ENCODE data around the gene C2CD5. TPM values are rescaled to one million over a fixed set of nuclear protein-coding genes. Genes with fewer than 3 reads are reported as not detected.
"Not testable (repeated sequence)": the region's sequence is repeated elsewhere in the genome, so short reads cannot be mapped to it uniquely, and the experiment has no call there.

The C2CD5 gene
- total and polyA plus RNA-seq, 9 donors, result 19.6 to 41.3 (median 32.9) TPM

DNA sequence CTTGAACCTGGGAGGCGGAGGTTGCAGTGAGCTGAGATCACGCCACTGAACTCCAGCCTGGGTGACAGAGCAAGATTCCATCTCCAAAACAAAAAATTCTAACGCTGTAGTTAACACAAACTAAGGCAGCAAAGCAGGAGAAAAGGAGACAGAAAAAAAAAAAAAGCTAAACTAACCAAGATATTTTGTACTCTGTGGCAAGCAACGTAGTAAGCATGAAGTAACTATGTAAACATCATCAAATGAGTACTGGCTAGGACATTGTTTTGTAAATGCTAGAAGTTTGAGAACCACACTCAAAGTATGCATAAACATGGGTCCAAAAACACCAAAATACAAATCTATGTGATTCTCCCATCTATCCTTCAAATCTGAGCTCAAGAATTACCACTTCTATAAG lies 44.2 kb downstream of the C2CD5 start:
- DNase-seq, result no peak
- intact Hi-C loops (cut with DNase I), result no loop called here
- Histone ChIP-seq H3K27me3 (no peaks in the 10 kb centered on the region), H3K27ac (no peak overlapping the region), H3K36me3 (no peaks in the 10 kb centered on the region), H3K9me3 (no peaks in the 10 kb centered on the region), H3K4me1 (ENCODE audit: insufficient read depth) (no peaks in the 10 kb centered on the region), H3K4me3 (no peak overlapping the region)
- 18 to 50% (median 23%) methylated on average over 4 of the region's 4 CpGs for WGBS, 3 donors
- TF ChIP-seq POLR2A (IDR thresholded peaks at IDR 0.05), result no peak
- TF ChIP-seq EP300 (IDR thresholded peaks at IDR 0.05), result no peak
- no peak for TF ChIP-seq CTCF (IDR thresholded peaks at IDR 0.05)

DNA sequence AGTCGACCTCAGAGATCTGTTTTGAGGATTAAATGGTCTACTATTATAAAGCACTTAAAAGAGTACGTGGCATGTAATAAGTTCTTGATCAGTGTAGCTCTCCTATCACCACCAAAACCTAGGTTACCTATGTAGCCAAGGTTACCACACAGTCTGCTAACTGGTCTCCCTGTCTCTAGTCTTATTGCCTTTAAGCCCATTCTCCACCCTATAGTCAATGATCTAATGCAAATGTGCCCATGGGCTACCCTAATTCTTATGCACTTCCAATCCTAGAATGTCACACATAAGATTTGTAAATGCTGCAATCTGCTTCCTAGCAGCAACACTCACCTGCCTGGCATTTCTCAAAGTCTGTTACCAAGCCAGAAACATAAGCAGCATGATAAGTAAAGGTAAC lies 44.9 kb downstream of the C2CD5 start:
- WGBS, 3 donors, result 91 to 94% (median 93%) methylated on average over 2 of the region's 2 CpGs
- no peaks in the 10 kb centered on the region for H3K4me1 ChIP-seq (ENCODE audit: insufficient read depth)
- H3K4me3 ChIP-seq, result no peak overlapping the region
- H3K27ac ChIP-seq, result no peak overlapping the region
- no peaks in the 10 kb centered on the region for H3K27me3 ChIP-seq
- H3K36me3 ChIP-seq, result no peaks in the 10 kb centered on the region
- no peak for TF ChIP-seq POLR2A (IDR thresholded peaks at IDR 0.05)
- no peak for TF ChIP-seq EP300 (IDR thresholded peaks at IDR 0.05)
- TF ChIP-seq CTCF (IDR thresholded peaks at IDR 0.05), result no peak
- no peak for DNase-seq
- no peaks in the 10 kb centered on the region for H3K9me3 ChIP-seq
- intact Hi-C loops (cut with DNase I), result no loop called here

DNA sequence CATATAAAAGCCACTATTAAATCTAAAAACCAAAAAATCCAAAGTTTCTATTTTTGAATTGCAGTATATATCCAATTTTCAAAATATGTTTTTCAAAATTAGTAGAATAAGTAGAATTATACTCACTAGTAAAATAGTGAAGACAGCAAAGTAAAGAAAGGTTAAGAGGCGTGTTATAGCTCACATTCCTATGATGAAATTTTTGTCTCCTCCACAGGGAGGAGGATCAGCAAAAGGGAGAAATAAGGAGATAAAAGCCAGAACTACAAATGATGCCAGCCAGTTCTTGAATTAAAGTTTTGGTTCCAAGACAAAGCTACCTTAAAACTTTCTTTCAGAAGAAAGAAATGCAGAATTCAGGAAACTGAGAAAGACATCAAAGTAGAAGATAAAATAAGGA lies 50.0 kb downstream of the C2CD5 start:
- no peak for DNase-seq
- Histone ChIP-seq H3K4me3 (no peak overlapping the region), H3K9me3 (no peaks in the 10 kb centered on the region), H3K27ac (no peak overlapping the region), H3K36me3 (no peaks in the 10 kb centered on the region), H3K27me3 (no peaks in the 10 kb centered on the region), H3K4me1 (ENCODE audit: insufficient read depth) (no peaks in the 10 kb centered on the region)
- TF ChIP-seq CTCF (IDR thresholded peaks at IDR 0.05) (no peak), POLR2A (IDR thresholded peaks at IDR 0.05) (no peak), EP300 (IDR thresholded peaks at IDR 0.05) (no peak)
- intact Hi-C loops (cut with DNase I), result no loop called here
- 20 to 42% (median 34%) methylated on average over 1 of the region's 1 CpG for WGBS, 3 donors

GRCh38 chr12:22491034-22491433 lies 53.3 kb downstream of the C2CD5 start:
- no peak overlapping the region for H3K4me3 ChIP-seq
- no peaks in the 10 kb centered on the region for H3K27me3 ChIP-seq
- DNase-seq, result no peak
- no peaks in the 10 kb centered on the region for H3K36me3 ChIP-seq
- no peaks in the 10 kb centered on the region for H3K9me3 ChIP-seq
- TF ChIP-seq CTCF (IDR thresholded peaks at IDR 0.05) (no peak), POLR2A (IDR thresholded peaks at IDR 0.05) (no peak), EP300 (IDR thresholded peaks at IDR 0.05) (no peak)
- no peaks in the 10 kb centered on the region for H3K4me1 ChIP-seq (ENCODE audit: insufficient read depth)
- no peak overlapping the region for H3K27ac ChIP-seq
- intact Hi-C loops (cut with DNase I), result no loop called here
- 97 to 100% (median 98%) methylated on average over 1 of the region's 1 CpG for WGBS, 3 donors

DNA sequence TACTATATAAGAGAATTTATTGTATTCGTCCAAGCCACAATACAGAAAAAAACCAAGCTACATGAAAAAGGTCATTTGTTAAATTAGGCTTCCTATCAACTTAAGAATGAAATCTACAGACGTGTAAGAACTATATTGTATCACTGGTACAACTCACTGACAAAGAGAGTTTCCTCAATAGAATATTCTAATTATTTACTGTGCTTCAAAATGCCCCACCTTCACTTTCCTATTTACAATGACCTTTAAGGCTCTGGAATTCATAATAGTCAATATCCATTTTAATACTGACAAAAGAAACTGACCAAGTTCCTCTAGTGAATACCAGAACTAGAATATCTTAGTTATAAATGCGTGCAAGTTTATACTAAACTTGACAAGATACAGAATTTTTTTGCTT lies 55.9 kb downstream of the C2CD5 start:
- Histone ChIP-seq H3K4me1 (ENCODE audit: insufficient read depth) (no peaks in the 10 kb centered on the region), H3K4me3 (no peak overlapping the region), H3K27ac (no peak overlapping the region), H3K27me3 (no peaks in the 10 kb centered on the region), H3K9me3 (no peaks in the 10 kb centered on the region), H3K36me3 (no peaks in the 10 kb centered on the region)
- no peak for DNase-seq
- TF ChIP-seq CTCF (IDR thresholded peaks at IDR 0.05) (no peak), POLR2A (IDR thresholded peaks at IDR 0.05) (no peak), EP300 (IDR thresholded peaks at IDR 0.05) (no peak)
- 91 to 93% (median 91%) methylated on average over 3 of the region's 3 CpGs for WGBS, 3 donors
- intact Hi-C loops (cut with DNase I), result no loop called here

DNA sequence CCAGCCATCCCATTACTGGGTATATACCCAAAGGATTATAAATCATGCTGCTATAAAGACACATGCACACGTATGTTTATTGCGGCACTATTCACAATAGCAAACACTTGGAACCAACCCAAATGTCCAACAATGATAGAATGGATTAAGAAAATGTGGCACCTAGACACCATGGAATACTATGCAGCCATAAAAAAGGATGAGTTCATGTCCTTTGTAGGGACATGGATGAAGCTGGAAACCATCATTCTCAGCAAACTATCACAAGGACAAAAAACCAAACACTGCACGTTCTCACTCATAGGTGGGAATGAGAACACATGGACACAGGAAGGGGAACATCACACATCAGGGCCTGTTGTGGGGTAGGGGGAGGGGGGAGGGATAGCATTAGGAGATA lies 56.7 kb downstream of the C2CD5 start:
- DNase-seq; intact Hi-C loops (cut with DNase I); H3K27me3 ChIP-seq; H3K36me3 ChIP-seq; H3K4me3 ChIP-seq; H3K27ac ChIP-seq; H3K4me1 ChIP-seq (ENCODE audit: insufficient read depth); H3K9me3 ChIP-seq: not testable (repeated sequence)
- 95 to 98% (median 96%) methylated on average over 3 of the region's 3 CpGs for WGBS, 3 donors
